Testis (tissue), 2 donors: Measurements from ENCODE around the gene GPC6.

Source experiments
- CTCF ChIP-seq, 3 experiments: fragments of 450-650 bp in 2 of 3; fragments of 200-600 bp in 1 of 3; sonication (generic) in 1 of 3; IDR thresholded peaks; one replicate each; pipeline ENCODE4 v1.5.1; 2016 to 2019; ENCODE audit warnings: antibody characterized with exemption in 3 of 3, mild to moderate bottlenecking in 2 of 3, moderate library complexity in 1 of 3
- POLR2A ChIP-seq: fragments of 450-650 bp; IDR thresholded peaks from one replicate; pipeline ENCODE4 v1.6.1; 2017; ENCODE audit warnings: antibody characterized with exemption, mild to moderate bottlenecking, moderate library complexity

- TF ChIP-seq CTCF (IDR thresholded peaks at IDR 0.05) (no peak), POLR2A (no peak)
Observed at GRCh38 chr13:94292323-94292640, 1065.7 kb downstream of the GPC6 start.
